GM12878 (cell line): ENCODE data around the gene ASGR2. TPM values are rescaled to one million over a fixed set of nuclear protein-coding genes. Genes with fewer than 3 reads are reported as not detected.

Experiments used
- ATAC-seq: fragments of 200-7000 bp; cut with Tn5 transposase; 3 replicates; pipeline ENCODE4 v1.9.1; 2020; ENCODE audit warnings: mild to moderate bottlenecking, moderate library complexity
- BruUV-seq: library from RNA; stranded (reverse); fragments of 400-500 nt; replicated peaks from 2 replicates; lab custom pipeline; 2021; lab: Mats Ljungman, UMichigan
- CTCF ChIA-PET: fragments of 300-600 bp; sonication (Branson Sonifier 250); formaldehyde crosslinking; extraction: SDS; loops from one replicate; lab custom pipeline; 2021; ENCODE audit warnings: inconsistent platforms; lab: Yijun Ruan, JAX
- POLR2A ChIA-PET: fragments of 350-600 bp; formaldehyde crosslinking; extraction: SDS; loops from one replicate; lab custom pipeline; 2021; ENCODE audit warnings: inconsistent platforms; lab: Charles Lee
- RAD21 ChIA-PET: fragments of 300-600 bp; sonication (Branson Sonifier 250); formaldehyde crosslinking; loops from one replicate; lab custom pipeline; 2023; ENCODE audit warnings: antibody characterized with exemption; ENCODE audit not compliant: unreplicated experiment; lab: Charles Lee
- SMC1A ChIA-PET: fragments of 300-600 bp; sonication (Branson Sonifier 250); formaldehyde crosslinking; loops from one replicate; lab custom pipeline; 2023; ENCODE audit not compliant: unreplicated experiment, uncharacterized antibody; lab: Charles Lee
- DNase-seq: peaks from one replicate; pipeline ENCODE4 v3.0.0-alpha.2; 2011; ENCODE audit warnings: low read depth, low spot score
- FAIRE-seq: peaks from 3 replicates; lab custom pipeline; 2011; peaks lifted over from hg19 to GRCh38; lab: Jason Lieb, UNC
- H2AFZ ChIP-seq: 2 replicates; pipeline ENCODE4 v1.6.0; 2011; ENCODE audit warnings: low read depth, low read length, control low read depth; ENCODE audit not compliant: control insufficient read depth
- H3K27ac ChIP-seq: 2 replicates; pipeline ENCODE4 v1.5.1; 2011; ENCODE audit warnings: control low read depth; ENCODE audit not compliant: control insufficient read depth, insufficient read depth
- H3K27me3 ChIP-seq, 2 experiments: replicated peaks in 1 of 2; 2 replicates each; pipeline versions ENCODE4 v1.6.0 to v1.6.1; 2011; ENCODE audit warnings: low read length in 1 of 2; ENCODE audit not compliant: control insufficient read depth in 2 of 2, insufficient read depth in 2 of 2
- H3K36me3 ChIP-seq, 2 experiments: 2 replicates each; pipeline ENCODE4 v1.5.1; 2011; ENCODE audit warnings: low read length in 1 of 2; ENCODE audit not compliant: control insufficient read depth in 2 of 2, insufficient read depth in 2 of 2
- H3K4me1 ChIP-seq: 2 replicates; pipeline ENCODE4 v1.6.1; 2011; ENCODE audit warnings: mild to moderate bottlenecking, low read length, moderate library complexity, mixed read lengths; ENCODE audit not compliant: control insufficient read depth, insufficient read depth
- H3K4me2 ChIP-seq: 2 replicates; pipeline ENCODE4 v1.6.0; 2011; ENCODE audit warnings: control low read depth; ENCODE audit not compliant: control insufficient read depth, insufficient read depth
- H3K4me3 ChIP-seq: fragments of 200-600 bp; sonication (generic); 2 replicates; pipeline ENCODE4 v1.5.1; 2016
- H3K79me2 ChIP-seq: 2 replicates; pipeline ENCODE4 v1.6.0; 2011; ENCODE audit warnings: low read length; ENCODE audit not compliant: control insufficient read depth, insufficient read depth
- H3K9ac ChIP-seq: 2 replicates; pipeline ENCODE4 v1.8.0; 2011; ENCODE audit warnings: low read length, control low read depth, mixed read lengths; ENCODE audit not compliant: control insufficient read depth, insufficient read depth
- H3K9me3 ChIP-seq: replicated peaks from 3 replicates; pipeline ENCODE4 v1.5.1; 2011; ENCODE audit warnings: mild to moderate bottlenecking, low read length; ENCODE audit not compliant: control insufficient read depth, insufficient read depth
- H4K20me1 ChIP-seq: 2 replicates; pipeline ENCODE4 v1.6.0; 2011; ENCODE audit not compliant: control insufficient read depth, insufficient read depth
- BCL3 ChIP-seq: IDR thresholded peaks from 2 replicates; pipeline ENCODE4 v1.6.1; 2011; ENCODE audit warnings: borderline replicate concordance, low read depth, mild to moderate bottlenecking, moderate library complexity, low read length; ENCODE audit not compliant: insufficient read depth, poor library complexity, severe bottlenecking
- HDGF ChIP-seq: fragments of 450-650 bp; IDR thresholded peaks from 2 replicates; pipeline ENCODE4 v1.6.1; 2016; ENCODE audit warnings: antibody characterized with exemption
- JUNB ChIP-seq: IDR thresholded peaks from 2 replicates; pipeline ENCODE4 v1.6.1; 2016; ENCODE audit warnings: antibody characterized with exemption, mild to moderate bottlenecking
- NFIC ChIP-seq: IDR thresholded peaks from 2 replicates; pipeline ENCODE4 v1.6.1; 2012; ENCODE audit warnings: low read depth, mild to moderate bottlenecking, inconsistent platforms, low read length, moderate library complexity
- PAX8 ChIP-seq: fragments of 450-650 bp; IDR thresholded peaks from 2 replicates; pipeline ENCODE4 v1.6.1; 2017; ENCODE audit warnings: mild to moderate bottlenecking, moderate library complexity
- RCOR1 ChIP-seq: conservative IDR thresholded peaks from 2 replicates; pipeline ENCODE4 v1.6.1; 2012; ENCODE audit warnings: low read depth, low read length, improper control_type of control experiment
- SP1 ChIP-seq: IDR thresholded peaks from one replicate; pipeline ENCODE4 v1.6.1; 2011; ENCODE audit warnings: low read depth, low read length
- ZNF207 ChIP-seq: fragments of 450-650 bp; IDR thresholded peaks from 2 replicates; pipeline ENCODE4 v1.6.1; 2014; ENCODE audit warnings: antibody characterized with exemption, mild to moderate bottlenecking, borderline replicate concordance
- WGBS: methylation state at CpG from one replicate; pipeline ENCODE4 v1.1.6; 2016; ENCODE audit warnings: low lambda C conversion rate; ENCODE audit not compliant: insufficient replicate concordance, insufficient coverage; ENCODE audit errors: missing lambda C conversion rate; 5-methylcytosine and 5-hydroxymethylcytosine counted together
- in situ Hi-C: fragments of 300-500 bp; cut with MboI; formaldehyde crosslinking; loops from 9 replicates; pipeline ENCODE4 v1.14.3; 2018; ENCODE audit warnings: mixed read lengths
- intact Hi-C: fragments of 100-400 bp; cut with micrococcal nuclease; formaldehyde crosslinking; loops from one replicate; pipeline ENCODE4 v1.14.2; 2022; ENCODE audit not compliant: unreplicated experiment
- polyA plus RNA-seq, 11 experiments: library from polyadenylated mRNA; depleted of rRNA in 4 of 11; unstranded in 6 of 11; stranded (reverse) in 5 of 11; fragments of >200 nt; fragmentation: Nextera tagmentation in 4 of 11; fragmentation: Illumina TruSeq in 1 of 11; extraction: Ambion mirVana in 4 of 11; extraction: Trizol in 1 of 11; gene quantifications; 1 replicate in 1 of 11; 2 replicates in 10 of 11; pipeline versions ENCODE4 v1.2.1 to v1.2.3, GENCODE V29; 2011 to 2016; ENCODE audit warnings: inconsistent platforms in 2 of 11, missing spikeins in 2 of 11, low read depth in 1 of 11
- total RNA-seq, 4 experiments: library from RNA; depleted of rRNA in 3 of 4; stranded (reverse); fragments of >200 nt in 3 of 4; fragmentation: Illumina TruSeq in 1 of 4; extraction: Trizol in 1 of 4; gene quantifications; 2 replicates each; pipeline versions ENCODE4 v1.2.1 to v1.2.3, GENCODE V29; 2013 to 2021
- TF ChIP-seq, protein P1 (sequence below): IDR thresholded peaks from 2 replicates; pipeline ENCODE4 v1.6.1; 2011; ENCODE audit warnings: mild to moderate bottlenecking, low read depth, low read length, moderate library complexity; ENCODE audit not compliant: insufficient replicate concordance
- TF ChIP-seq, protein P2 (sequence below): fragments of 450-650 bp; conservative IDR thresholded peaks from 2 replicates; pipeline ENCODE4 v1.6.1; 2017; ENCODE audit warnings: mild to moderate bottlenecking, moderate library complexity

ASGR2 gene
- total and polyA plus RNA-seq, 10 of the 15 experiments (the other 5 are each of a cell fraction or from before 2014, with no cell fraction given) = not detected

GRCh38 chr17:7110617-7111306 is 3.9 kb downstream of the ASGR2 start:
- SMC1A ChIA-PET = interaction anchor here (1.4 kb wide), 1 partner anchor 9 kb away, joined by 3 read pairs; no protein-coding TSS in a partner anchor

DNA sequence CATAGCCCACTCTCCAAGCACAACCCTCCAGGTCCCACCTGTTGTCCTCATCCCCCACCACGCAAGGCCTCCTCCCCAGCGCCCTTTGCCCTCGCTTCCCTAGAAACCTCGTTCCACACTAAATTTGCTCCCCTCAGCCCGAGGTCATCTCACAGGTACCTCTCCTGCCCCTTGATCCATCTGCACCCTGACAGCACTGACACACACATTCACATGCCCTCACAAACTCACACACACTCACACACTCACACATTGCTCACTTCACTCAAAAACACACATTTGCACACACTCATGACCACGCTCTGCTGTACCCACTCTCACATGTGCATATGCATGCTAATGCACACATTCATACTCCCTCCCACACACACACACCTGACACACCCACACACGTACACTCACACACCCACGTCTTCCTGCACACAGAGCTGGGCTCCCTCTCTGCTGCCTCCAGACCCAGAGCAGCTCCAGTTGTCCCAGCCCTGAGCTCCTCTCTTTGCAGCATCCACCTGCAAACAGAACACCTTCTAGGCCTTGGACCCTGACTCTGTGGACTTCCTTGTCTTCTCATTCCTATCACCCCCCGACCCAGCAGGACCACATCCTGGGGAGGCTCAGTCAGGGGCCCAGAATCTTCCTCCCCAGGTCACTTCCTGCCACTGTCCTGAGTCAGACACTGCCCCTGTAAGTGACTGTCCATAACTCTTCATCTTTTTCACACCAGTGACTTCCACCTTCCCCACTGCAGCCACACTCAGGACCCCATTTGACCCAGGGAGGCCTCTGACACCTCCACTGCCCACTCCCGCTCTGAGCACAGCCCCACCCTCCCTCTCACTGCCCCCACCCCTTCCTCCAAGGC is 4.9 kb downstream of the ASGR2 start:
- ChIA-PET RAD21 (no interaction called here), SMC1A (interaction anchor here (1.4 kb wide), 1 partner anchor 11 kb away, joined by 3 read pairs; no protein-coding TSS in a partner anchor), POLR2A (interaction anchor here (1.2 kb wide), 1 partner anchor 74 kb away, joined by 3 read pairs; the partner anchor contains the start of gene SLC16A13), CTCF (interaction anchor here (0.7 to 1.4 kb wide), 5 partner anchors 8 to 57 kb away, joined by 3 to 5 read pairs (median 3); no protein-coding TSS in a partner anchor)
- Histone ChIP-seq H2AFZ (no peak overlapping the region; the same call in 1 of the 2 replicates), H3K4me3 (no peak overlapping the region), H3K27ac (no peak overlapping the region), H3K27me3 (no peaks in the 10 kb centered on the region), H3K4me2 (no peak overlapping the region), H4K20me1 (no peaks in the 10 kb centered on the region), H3K9ac (no peak overlapping the region), H3K4me1 (peaks cover 7% of the 10 kb centered on the region), H3K36me3 (no peaks in the 10 kb centered on the region), H3K9me3 (no peaks in the 10 kb centered on the region), H3K79me2 (no peaks in the 10 kb centered on the region)
- intact Hi-C loops = no loop called here
- ATAC-seq (peak; percentile 29; the same call in 2 of the 3 replicates), DNase-seq (no peak), FAIRE-seq (peak; percentile 77)
- no TSS peak for BruUV-seq
- in situ Hi-C loops = no loop called here
- WGBS = 43% methylated on average over 10 of the region's 10 CpGs
- TF ChIP-seq, protein P1, sequence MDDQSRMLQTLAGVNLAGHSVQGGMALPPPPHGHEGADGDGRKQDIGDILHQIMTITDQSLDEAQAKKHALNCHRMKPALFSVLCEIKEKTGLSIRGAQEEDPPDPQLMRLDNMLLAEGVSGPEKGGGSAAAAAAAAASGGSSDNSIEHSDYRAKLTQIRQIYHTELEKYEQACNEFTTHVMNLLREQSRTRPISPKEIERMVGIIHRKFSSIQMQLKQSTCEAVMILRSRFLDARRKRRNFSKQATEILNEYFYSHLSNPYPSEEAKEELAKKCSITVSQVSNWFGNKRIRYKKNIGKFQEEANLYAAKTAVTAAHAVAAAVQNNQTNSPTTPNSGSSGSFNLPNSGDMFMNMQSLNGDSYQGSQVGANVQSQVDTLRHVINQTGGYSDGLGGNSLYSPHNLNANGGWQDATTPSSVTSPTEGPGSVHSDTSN = peak; percentile 52
- TF ChIP-seq HDGF = peak; percentile 45; the same call in 1 of the 2 replicates
- TF ChIP-seq, protein P2, sequence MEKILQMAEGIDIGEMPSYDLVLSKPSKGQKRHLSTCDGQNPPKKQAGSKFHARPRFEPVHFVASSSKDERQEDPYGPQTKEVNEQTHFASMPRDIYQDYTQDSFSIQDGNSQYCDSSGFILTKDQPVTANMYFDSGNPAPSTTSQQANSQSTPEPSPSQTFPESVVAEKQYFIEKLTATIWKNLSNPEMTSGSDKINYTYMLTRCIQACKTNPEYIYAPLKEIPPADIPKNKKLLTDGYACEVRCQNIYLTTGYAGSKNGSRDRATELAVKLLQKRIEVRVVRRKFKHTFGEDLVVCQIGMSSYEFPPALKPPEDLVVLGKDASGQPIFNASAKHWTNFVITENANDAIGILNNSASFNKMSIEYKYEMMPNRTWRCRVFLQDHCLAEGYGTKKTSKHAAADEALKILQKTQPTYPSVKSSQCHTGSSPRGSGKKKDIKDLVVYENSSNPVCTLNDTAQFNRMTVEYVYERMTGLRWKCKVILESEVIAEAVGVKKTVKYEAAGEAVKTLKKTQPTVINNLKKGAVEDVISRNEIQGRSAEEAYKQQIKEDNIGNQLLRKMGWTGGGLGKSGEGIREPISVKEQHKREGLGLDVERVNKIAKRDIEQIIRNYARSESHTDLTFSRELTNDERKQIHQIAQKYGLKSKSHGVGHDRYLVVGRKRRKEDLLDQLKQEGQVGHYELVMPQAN = no peak
- TF ChIP-seq SP1 = no peak
- peak; percentile 96 for TF ChIP-seq BCL3
- 0 out of 2 replicates have a peak, but pooled peaks have one; percentile 28 for TF ChIP-seq NFIC
- TF ChIP-seq ZNF207 = no peak

More at GRCh38 chr17:7110617-7111306, 3.9 kb downstream of the ASGR2 start:
- ATAC-seq (no peak), FAIRE-seq (no peak)
- BruUV-seq = no TSS peak
- RAD21 ChIA-PET = no interaction called here
- Histone ChIP-seq H3K4me1 (peaks cover 7% of the 10 kb centered on the region), H2AFZ (peak overlapping the region; percentile 17; the same call in 1 of the 2 replicates), H3K36me3 (no peaks in the 10 kb centered on the region), H3K4me2 (no peak overlapping the region), H3K9ac (no peak overlapping the region), H3K79me2 (no peaks in the 10 kb centered on the region), H3K4me3 (no peak overlapping the region), H4K20me1 (no peaks in the 10 kb centered on the region), H3K9me3 (no peaks in the 10 kb centered on the region)
- intact Hi-C loops = no loop called here
- CTCF ChIA-PET = interaction anchor here (0.7 to 1.5 kb wide), 7 partner anchors 9 to 59 kb away, joined by 3 to 6 read pairs (median 3); no protein-coding TSS in a partner anchor
- 44% methylated on average over 11 of the region's 11 CpGs for WGBS
- in situ Hi-C loops = no loop called here
- POLR2A ChIA-PET = interaction anchor here (0.6 kb wide), 1 partner anchor 22 kb away, joined by 3 read pairs; no protein-coding TSS in a partner anchor
- no peak for TF ChIP-seq PAX8
- no peak for TF ChIP-seq RCOR1
- no peak for TF ChIP-seq JUNB
- TF ChIP-seq, all 136 proteins: peak for 0
- DNase-seq = no peak
- H3K27ac ChIP-seq = no peak overlapping the region
- no peaks in the 10 kb centered on the region for H3K27me3 ChIP-seq
